RWPE2 (cell line): ENCODE results near the gene CDC45.
"Not testable (repeated sequence)": the region's sequence is repeated elsewhere in the genome, so short reads cannot be mapped to it uniquely, and the experiment has no call there.

Experiments
- ATAC-seq: fragments of 200-7000 bp; cut with Tn5 transposase; 3 replicates; pipeline ENCODE4 v1.9.1; 2021; ENCODE audit warnings: low read depth
- DNase-seq: peaks from one replicate; pipeline ENCODE4 v3.0.0-alpha.2; 2020; ENCODE audit warnings: low spot score
- H3K27ac ChIP-seq: fragments of 450-650 bp; 2 replicates; pipeline ENCODE4 v1.5.1; 2017; ENCODE audit warnings: mild to moderate bottlenecking; ENCODE audit not compliant: poor library complexity, severe bottlenecking
- H3K27me3 ChIP-seq: fragments of 250-450 bp; sonication (Bioruptor Pico); 2 replicates; pipeline ENCODE4 v1.5.1; 2021; ENCODE audit warnings: mild to moderate bottlenecking, moderate library complexity; ENCODE audit not compliant: insufficient read depth, poor library complexity, severe bottlenecking
- H3K36me3 ChIP-seq: fragments of 250-450 bp; sonication (Bioruptor Pico); 2 replicates; pipeline ENCODE4 v1.5.1; 2020; ENCODE audit warnings: low read depth, mild to moderate bottlenecking, moderate library complexity
- H3K4me1 ChIP-seq: fragments of 250-450 bp; sonication (Bioruptor Pico); 2 replicates; pipeline ENCODE4 v1.5.1; 2021; ENCODE audit warnings: mild to moderate bottlenecking, moderate library complexity; ENCODE audit not compliant: insufficient read depth, poor library complexity, severe bottlenecking
- H3K4me3 ChIP-seq: fragments of 250-450 bp; sonication (Bioruptor Pico); 2 replicates; pipeline ENCODE4 v1.5.1; 2021; ENCODE audit warnings: mild to moderate bottlenecking, moderate library complexity; ENCODE audit not compliant: severe bottlenecking
- H3K9me3 ChIP-seq: fragments of 250-450 bp; sonication (Bioruptor Pico); 2 replicates; pipeline ENCODE4 v1.5.1; 2021; ENCODE audit warnings: mild to moderate bottlenecking, moderate library complexity; ENCODE audit not compliant: severe bottlenecking
- TF ChIP-seq, protein P1 (sequence below): fragments of 450-650 bp; IDR thresholded peaks from one replicate; pipeline ENCODE4 v1.5.1; 2017; ENCODE audit warnings: mild to moderate bottlenecking, moderate library complexity; ENCODE audit not compliant: poor library complexity, severe bottlenecking

CDC45 gene

DNA sequence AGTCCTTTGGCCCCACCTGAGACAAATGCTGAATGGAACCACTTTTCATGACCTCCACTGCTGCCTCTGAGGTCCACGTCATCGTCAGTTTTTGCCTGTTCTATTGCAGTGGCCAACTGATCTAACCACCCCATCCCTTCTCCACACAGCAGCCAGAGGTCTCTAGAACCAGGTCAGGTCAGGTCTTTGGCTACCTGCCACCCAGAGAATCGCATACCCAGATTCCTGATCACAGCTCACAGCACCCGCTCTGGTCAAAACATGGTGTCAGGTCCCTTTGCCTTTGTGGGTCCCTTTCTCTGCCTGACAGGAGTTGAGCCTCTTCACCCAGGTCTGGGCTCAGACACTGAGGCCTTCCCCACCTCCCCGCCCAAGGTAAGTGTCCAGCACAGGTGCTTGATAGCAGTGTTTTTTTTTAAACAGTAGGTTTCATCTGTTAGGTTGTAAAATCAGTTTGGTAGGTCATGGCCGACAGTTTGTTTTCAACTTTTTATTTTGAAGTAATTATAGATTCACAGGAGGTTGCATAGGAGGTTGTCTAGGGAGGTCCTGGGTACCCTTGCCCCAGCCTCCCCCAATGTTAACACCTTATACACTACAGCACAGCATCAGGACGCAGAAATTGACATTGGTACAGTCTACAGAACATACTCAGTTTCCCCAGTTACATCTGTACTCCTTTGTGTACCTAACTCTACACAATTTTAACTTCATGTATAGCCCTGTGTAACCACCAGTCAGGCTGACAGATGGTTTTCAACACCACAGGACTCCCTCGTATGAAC lies 39.1 kb upstream of the CDC45 start:
- H3K4me1 ChIP-seq: no peaks in the 10 kb centered on the region
- DNase-seq (no peak), ATAC-seq (no peak)
- no peak overlapping the region for H3K4me3 ChIP-seq
- peaks cover 51% of the 10 kb centered on the region for H3K36me3 ChIP-seq
- no peak overlapping the region for H3K27ac ChIP-seq
- H3K27me3 ChIP-seq: no peaks in the 10 kb centered on the region
- TF ChIP-seq, protein P1, sequence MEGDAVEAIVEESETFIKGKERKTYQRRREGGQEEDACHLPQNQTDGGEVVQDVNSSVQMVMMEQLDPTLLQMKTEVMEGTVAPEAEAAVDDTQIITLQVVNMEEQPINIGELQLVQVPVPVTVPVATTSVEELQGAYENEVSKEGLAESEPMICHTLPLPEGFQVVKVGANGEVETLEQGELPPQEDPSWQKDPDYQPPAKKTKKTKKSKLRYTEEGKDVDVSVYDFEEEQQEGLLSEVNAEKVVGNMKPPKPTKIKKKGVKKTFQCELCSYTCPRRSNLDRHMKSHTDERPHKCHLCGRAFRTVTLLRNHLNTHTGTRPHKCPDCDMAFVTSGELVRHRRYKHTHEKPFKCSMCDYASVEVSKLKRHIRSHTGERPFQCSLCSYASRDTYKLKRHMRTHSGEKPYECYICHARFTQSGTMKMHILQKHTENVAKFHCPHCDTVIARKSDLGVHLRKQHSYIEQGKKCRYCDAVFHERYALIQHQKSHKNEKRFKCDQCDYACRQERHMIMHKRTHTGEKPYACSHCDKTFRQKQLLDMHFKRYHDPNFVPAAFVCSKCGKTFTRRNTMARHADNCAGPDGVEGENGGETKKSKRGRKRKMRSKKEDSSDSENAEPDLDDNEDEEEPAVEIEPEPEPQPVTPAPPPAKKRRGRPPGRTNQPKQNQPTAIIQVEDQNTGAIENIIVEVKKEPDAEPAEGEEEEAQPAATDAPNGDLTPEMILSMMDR: no peak
- H3K9me3 ChIP-seq: no peaks in the 10 kb centered on the region

DNA sequence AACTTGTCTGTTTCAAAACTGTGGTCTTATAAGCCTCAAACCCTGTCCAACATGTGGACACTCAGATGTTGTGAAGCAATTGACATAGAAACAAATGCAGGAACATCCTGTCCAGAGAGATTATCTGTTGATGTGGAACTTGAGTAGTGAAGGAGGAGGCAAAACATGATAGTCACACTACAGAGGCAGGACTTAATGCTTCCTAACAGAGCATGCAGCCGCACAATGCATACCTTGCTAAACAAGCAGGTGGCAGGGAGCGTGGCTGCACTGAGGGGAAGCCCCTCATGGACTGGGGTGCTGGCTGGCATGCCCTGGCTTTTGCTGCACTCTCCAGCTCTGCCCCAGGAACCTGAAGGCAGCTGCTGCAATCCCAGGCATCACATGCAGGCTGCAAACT lies 37.6 kb upstream of the CDC45 start:
- Histone ChIP-seq H3K9me3 (no peaks in the 10 kb centered on the region), H3K4me3 (no peak overlapping the region), H3K27me3 (no peaks in the 10 kb centered on the region), H3K36me3 (peaks cover 55% of the 10 kb centered on the region), H3K27ac (no peak overlapping the region), H3K4me1 (no peaks in the 10 kb centered on the region)
- TF ChIP-seq, protein P1: no peak
- DNase-seq (no peak), ATAC-seq (no peak)

- no peaks in the 10 kb centered on the region for H3K27me3 ChIP-seq
- no peaks in the 10 kb centered on the region for H3K9me3 ChIP-seq
- no peak for ATAC-seq
- DNase-seq: no peak
- H3K27ac ChIP-seq: no peak overlapping the region
- H3K36me3 ChIP-seq: peaks cover 50% of the 10 kb centered on the region
- H3K4me1 ChIP-seq: no peaks in the 10 kb centered on the region
- TF ChIP-seq, protein P1: no peak
- no peak overlapping the region for H3K4me3 ChIP-seq
Observed at GRCh38 chr22:19443544-19444211, 36.0 kb upstream of the CDC45 start.

DNA sequence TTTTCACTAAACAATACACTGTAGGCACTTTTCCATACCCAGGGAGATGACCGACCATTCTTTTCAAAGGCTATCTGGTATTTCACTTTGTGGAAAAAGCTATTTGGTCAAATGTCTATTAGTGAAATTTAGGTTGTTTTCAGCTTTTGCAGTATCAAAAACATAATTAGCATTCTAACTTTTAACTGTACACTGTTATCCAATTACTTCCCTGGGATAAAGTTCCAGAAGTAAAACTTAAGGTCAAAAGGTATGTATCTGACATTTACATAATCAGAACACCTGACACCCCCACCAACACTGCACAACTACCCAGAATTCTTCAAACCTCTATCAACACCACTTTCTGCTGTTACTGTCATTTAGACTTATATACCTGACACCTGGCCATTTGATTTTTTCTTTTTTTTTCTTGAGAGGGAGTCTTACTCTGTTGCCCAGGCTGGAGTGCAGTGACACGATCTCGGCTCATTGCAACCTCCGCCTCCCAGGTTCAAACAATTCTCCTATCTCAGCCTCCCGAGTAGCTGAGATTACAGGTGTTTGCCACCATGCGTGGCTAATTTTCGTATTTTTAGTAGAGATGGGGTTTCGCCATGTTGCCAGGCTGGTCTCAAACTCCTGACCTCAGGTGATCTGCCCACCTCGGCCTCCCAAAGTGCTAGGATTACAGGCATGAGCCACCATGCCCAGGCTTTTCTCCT lies 34.3 kb upstream of the CDC45 start:
- H3K36me3 ChIP-seq: peaks cover 58% of the 10 kb centered on the region
- H3K27me3 ChIP-seq, ATAC-seq, H3K4me1 ChIP-seq, H3K27ac ChIP-seq, DNase-seq, H3K9me3 ChIP-seq, H3K4me3 ChIP-seq: not testable (repeated sequence)

GRCh38 chr22:19446603-19447329 lies 33.0 kb upstream of the CDC45 start:
- no peak for DNase-seq
- peaks cover 60% of the 10 kb centered on the region for H3K36me3 ChIP-seq
- peak; percentile 4 for ATAC-seq
- TF ChIP-seq, protein P1: no peak
- H3K4me3 ChIP-seq: peak overlapping the region; percentile 84
- H3K4me1 ChIP-seq: no peaks in the 10 kb centered on the region
- peak overlapping the region; percentile 67 for H3K27ac ChIP-seq
- H3K9me3 ChIP-seq: no peaks in the 10 kb centered on the region
- H3K27me3 ChIP-seq: no peaks in the 10 kb centered on the region
